RWPE1 (cell line): ENCODE data around the gene NKX6-2.

Experiments
- CTCF ChIA-PET: fragments of 350-600 bp; sonication (Branson Sonifier 250); formaldehyde crosslinking; extraction: SDS; loops from one replicate; lab custom pipeline; 2021; lab: Yijun Ruan, JAX
- POLR2A ChIA-PET: fragments of 400-600 bp; formaldehyde crosslinking; extraction: SDS; loops from one replicate; lab custom pipeline; 2020; ENCODE audit warnings: antibody characterized with exemption; ENCODE audit not compliant: low non-redundant PET; lab: Yijun Ruan, JAX
- DNase-seq: peaks from one replicate; pipeline ENCODE4 v3.0.0; 2012; ENCODE audit warnings: low spot score
- H3K27ac ChIP-seq: fragments of 450-650 bp; 2 replicates; pipeline ENCODE4 v1.5.1; 2017
- TF ChIP-seq, protein P1 (sequence below): fragments of 450-650 bp; conservative IDR thresholded peaks from 2 replicates; pipeline ENCODE4 v1.5.1; 2017; ENCODE audit warnings: low read depth, mild to moderate bottlenecking

The NKX6-2 gene

DNA sequence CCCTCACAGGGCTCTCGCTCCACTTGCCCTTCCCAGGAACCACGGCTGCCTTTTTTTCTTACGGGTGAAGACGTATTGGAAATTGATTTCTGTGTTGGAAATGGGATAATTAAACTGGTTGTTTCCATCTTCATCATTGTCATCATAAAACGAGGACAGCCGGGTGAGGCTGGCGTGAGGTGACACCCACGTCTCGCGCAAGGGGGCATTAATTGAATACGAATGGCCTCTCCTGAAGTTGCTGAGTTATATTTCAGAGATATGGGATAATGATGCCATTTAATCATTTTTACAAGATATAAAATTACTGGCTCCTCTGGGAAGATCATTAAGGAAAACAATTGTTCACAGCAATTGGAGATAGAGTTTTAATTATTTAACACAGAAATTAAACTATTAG, 18.3 kb upstream of the NKX6-2 start:
- TF ChIP-seq, protein P1, sequence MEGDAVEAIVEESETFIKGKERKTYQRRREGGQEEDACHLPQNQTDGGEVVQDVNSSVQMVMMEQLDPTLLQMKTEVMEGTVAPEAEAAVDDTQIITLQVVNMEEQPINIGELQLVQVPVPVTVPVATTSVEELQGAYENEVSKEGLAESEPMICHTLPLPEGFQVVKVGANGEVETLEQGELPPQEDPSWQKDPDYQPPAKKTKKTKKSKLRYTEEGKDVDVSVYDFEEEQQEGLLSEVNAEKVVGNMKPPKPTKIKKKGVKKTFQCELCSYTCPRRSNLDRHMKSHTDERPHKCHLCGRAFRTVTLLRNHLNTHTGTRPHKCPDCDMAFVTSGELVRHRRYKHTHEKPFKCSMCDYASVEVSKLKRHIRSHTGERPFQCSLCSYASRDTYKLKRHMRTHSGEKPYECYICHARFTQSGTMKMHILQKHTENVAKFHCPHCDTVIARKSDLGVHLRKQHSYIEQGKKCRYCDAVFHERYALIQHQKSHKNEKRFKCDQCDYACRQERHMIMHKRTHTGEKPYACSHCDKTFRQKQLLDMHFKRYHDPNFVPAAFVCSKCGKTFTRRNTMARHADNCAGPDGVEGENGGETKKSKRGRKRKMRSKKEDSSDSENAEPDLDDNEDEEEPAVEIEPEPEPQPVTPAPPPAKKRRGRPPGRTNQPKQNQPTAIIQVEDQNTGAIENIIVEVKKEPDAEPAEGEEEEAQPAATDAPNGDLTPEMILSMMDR = no peak
- CTCF ChIA-PET = no interaction called here
- H3K27ac ChIP-seq = no peak overlapping the region
- no peak for DNase-seq
- POLR2A ChIA-PET = interaction anchor here (0.6 kb wide), 1 partner anchor 401 kb away, joined by 6 read pairs; no protein-coding TSS in a partner anchor

- no peak for DNase-seq
- H3K27ac ChIP-seq = no peak overlapping the region
- ChIA-PET POLR2A (interaction anchor here (0.7 kb wide), 1 partner anchor 145 kb away, joined by 5 read pairs; no protein-coding TSS in a partner anchor), CTCF (interaction anchor here (0.7 to 1.0 kb wide), 2 partner anchors 134 to 218 kb away, joined by 3 to 4 read pairs; no protein-coding TSS in a partner anchor)
- TF ChIP-seq, protein P1 = no peak
These were observed 17.7 kb upstream of the NKX6-2 start for GRCh38 chr10:132803416-132804210.

DNA sequence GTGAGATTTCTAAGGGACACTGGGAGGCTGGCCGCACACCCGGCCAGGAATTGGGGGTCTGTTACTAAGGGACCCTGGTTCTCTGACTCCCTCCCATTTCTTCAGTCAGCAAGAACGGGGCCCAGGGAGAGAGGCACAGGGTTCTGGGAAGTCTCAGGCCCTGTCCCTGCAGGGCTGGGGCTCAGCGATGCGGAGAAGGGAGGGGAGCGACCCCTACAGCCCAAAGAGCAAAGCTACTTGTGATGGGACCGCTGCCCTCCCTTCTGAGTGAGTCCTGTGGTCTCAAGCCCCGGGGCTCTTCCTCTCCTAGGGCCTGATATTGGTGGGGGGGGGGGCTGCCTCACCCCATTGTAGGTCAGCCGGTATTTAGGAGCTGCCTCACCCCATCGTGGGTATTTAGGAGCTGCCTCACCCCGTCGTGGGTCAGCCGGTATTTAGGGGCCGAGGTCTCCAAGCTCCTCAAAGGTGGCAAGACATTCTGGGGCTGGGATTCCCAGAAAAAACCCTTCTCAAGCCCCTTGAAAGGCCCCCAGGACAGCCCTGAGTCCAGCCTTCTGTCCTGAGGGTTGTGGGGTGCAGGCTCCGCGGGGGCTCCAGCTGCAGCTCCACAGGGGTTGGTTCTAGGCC, 16.9 kb upstream of the NKX6-2 start:
- DNase-seq = no peak
- no peak overlapping the region for H3K27ac ChIP-seq
- TF ChIP-seq, protein P1 = no peak
- ChIA-PET POLR2A (interaction anchor here (0.7 kb wide), 1 partner anchor 144 kb away, joined by 5 read pairs; no protein-coding TSS in a partner anchor), CTCF (interaction anchor here (0.7 to 1.0 kb wide), 4 partner anchors 9 to 287 kb away, joined by 3 to 6 read pairs (median 4); no protein-coding TSS in a partner anchor)

DNA sequence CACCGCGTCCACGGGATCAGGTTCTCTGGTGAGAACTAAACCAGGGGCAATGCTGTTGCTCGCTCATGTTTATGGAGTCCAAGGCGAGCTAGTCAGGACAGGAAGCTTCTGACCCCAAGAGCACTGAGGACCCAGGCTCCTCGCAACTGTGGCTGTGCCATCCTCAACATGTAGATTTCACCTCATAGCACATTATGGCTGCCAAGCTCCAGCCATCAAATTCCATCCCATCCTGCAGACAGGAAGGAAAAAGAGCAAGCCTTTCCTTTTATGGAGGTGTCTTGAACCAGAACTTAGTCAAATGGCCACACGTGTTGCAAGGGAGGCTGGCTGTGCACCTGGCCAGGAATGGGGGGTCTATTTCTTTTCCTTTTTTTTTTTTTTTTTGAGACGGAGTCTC, 16.1 kb upstream of the NKX6-2 start:
- no peak overlapping the region for H3K27ac ChIP-seq
- TF ChIP-seq, protein P1 = no peak
- POLR2A ChIA-PET = no interaction called here
- CTCF ChIA-PET = interaction anchor here (0.6 to 0.7 kb wide), 2 partner anchors 177 to 288 kb away, joined by 4 to 6 read pairs; no protein-coding TSS in a partner anchor
- no peak for DNase-seq

DNA sequence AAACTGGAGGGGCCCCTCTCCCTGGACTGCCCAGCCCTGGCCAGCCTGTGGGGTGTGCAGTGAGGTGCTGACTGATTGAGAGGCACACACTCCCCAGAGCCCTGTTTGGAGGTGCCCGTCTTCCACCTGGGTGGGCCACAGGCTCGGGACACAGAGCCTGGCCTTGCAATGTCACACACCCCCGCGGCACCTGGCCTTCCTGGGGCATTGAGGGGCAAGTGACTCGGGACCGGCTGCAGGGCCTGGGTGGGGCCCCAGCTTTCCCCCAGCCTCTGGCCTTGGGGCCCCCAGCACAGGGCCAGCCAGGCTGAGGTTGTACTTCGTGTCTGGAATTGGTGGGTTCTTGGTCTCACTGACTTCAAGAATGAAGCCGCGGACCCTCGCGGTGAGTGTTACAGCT, 13.9 kb upstream of the NKX6-2 start:
- no peak overlapping the region for H3K27ac ChIP-seq
- no peak for DNase-seq
- TF ChIP-seq, protein P1 = no peak
- ChIA-PET POLR2A (no interaction called here), CTCF (no interaction called here)

- POLR2A ChIA-PET = no interaction called here
- no peak for DNase-seq
- CTCF ChIA-PET = no interaction called here
- H3K27ac ChIP-seq = no peak overlapping the region
- TF ChIP-seq, protein P1 = no peak
These were observed 12.9 kb upstream of the NKX6-2 start for GRCh38 chr10:132798876-132799275.
